Lung (tissue), 12 donors: ENCODE measurements around the gene CD82. TPM values are rescaled to one million over a fixed set of nuclear protein-coding genes. Genes with fewer than 3 reads are reported as not detected.
A peak's percentile ranks its signal among the peaks of the same experiment; 100 is the strongest.

Experiments used
- ATAC-seq: fragments of 200-7000 bp; cut with Tn5 transposase; one replicate; pipeline ENCODE4 v1.9.1; 2020; ENCODE audit warnings: moderate number of reproducible peaks; ENCODE audit not compliant: insufficient read depth, low FRiP score
- DNase-seq, 3 donors: peaks; one replicate each; pipeline ENCODE4 v3.0.0-alpha.2; 2013 to 2017
- H3K27ac ChIP-seq, 2 donors: one replicate each; pipeline ENCODE4 v1.5.1; 2013; ENCODE audit warnings: mild to moderate bottlenecking in 2 of 2, moderate library complexity in 2 of 2, control low read depth in 1 of 2, inconsistent platforms in 1 of 2, low read depth in 1 of 2, low read length in 1 of 2
- H3K27me3 ChIP-seq, 3 donors: one replicate each; pipeline ENCODE4 v1.5.1; 2013; ENCODE audit warnings: low read length in 2 of 3; ENCODE audit not compliant: control insufficient read depth in 3 of 3, insufficient read depth in 3 of 3
- H3K36me3 ChIP-seq, 4 donors: one replicate each; pipeline ENCODE4 v1.5.1; 2013; ENCODE audit warnings: low read length in 4 of 4, mild to moderate bottlenecking in 1 of 4, moderate library complexity in 1 of 4; ENCODE audit not compliant: control insufficient read depth in 4 of 4, insufficient read depth in 4 of 4
- H3K4me1 ChIP-seq, 5 donors: one replicate each; pipeline ENCODE4 v1.5.1; 2013; ENCODE audit warnings: low read length in 5 of 5, mild to moderate bottlenecking in 2 of 5, moderate library complexity in 1 of 5; ENCODE audit not compliant: control insufficient read depth in 5 of 5, insufficient read depth in 5 of 5
- H3K4me3 ChIP-seq: one replicate; pipeline ENCODE4 v1.5.1; 2013; ENCODE audit warnings: mild to moderate bottlenecking, control low read depth, moderate library complexity
- H3K9ac ChIP-seq, 2 donors: one replicate each; pipeline ENCODE4 v1.5.1; 2013; ENCODE audit warnings: low read length in 2 of 2, control low read depth in 1 of 2; ENCODE audit not compliant: insufficient read depth in 1 of 2
- H3K9me3 ChIP-seq, 4 donors: one replicate each; pipeline ENCODE4 v1.5.1; 2013; ENCODE audit warnings: low read length in 3 of 4, mild to moderate bottlenecking in 1 of 4, moderate library complexity in 1 of 4; ENCODE audit not compliant: control insufficient read depth in 4 of 4, insufficient read depth in 3 of 4
- CTCF ChIP-seq: IDR thresholded peaks from 2 replicates; pipeline ENCODE4 v1.5.1; 2012; ENCODE audit warnings: mild to moderate bottlenecking; ENCODE audit errors: control extremely low read depth, extremely low read depth
- WGBS, 2 donors: extraction: QIAGEN DNeasy Blood & Tissue Kit; methylation state at CpG; one replicate each; pipeline ENCODE4 v1.1.7; 2013; 5-methylcytosine and 5-hydroxymethylcytosine counted together
- polyA plus RNA-seq, 2 donors: library from polyadenylated mRNA; stranded (reverse); fragments of 200-250 nt; gene quantifications; one replicate each; pipeline ENCODE4 v1.2.1, GENCODE V29; 2013
- total RNA-seq, 2 donors: library from RNA; depleted of rRNA in 1 of 2; stranded (reverse); fragments of >200 nt in 1 of 2; gene quantifications; one replicate each; pipeline ENCODE4 v1.2.1, GENCODE V29; 2014 to 2021
- donor health status: control.
- donor health status: control.
- donor health status: Bipolar disorder and iron deficiency.
- donor health status: healthy.
- donor health status: DM: yes; HTN: yes; CAD: no.

CD82 gene
- total and polyA plus RNA-seq, 4 donors = 63.3 to 237 (median 190) TPM

GRCh38 chr11:44564166-44564565 is 1.3 kb upstream of the CD82 start:
- TF ChIP-seq CTCF = no peak
- ATAC-seq = no peak
- H3K4me3 ChIP-seq = no peak overlapping the region

GRCh38 chr11:44564670-44565210 is 723 bp upstream of the CD82 start:
- ATAC-seq = peak; percentile 4
- no peak for TF ChIP-seq CTCF
- peak in 2 of 3 donors; percentile 91 to 94 for DNase-seq
- H3K36me3 ChIP-seq = no peaks in the 10 kb centered on the region
- peak overlapping the region; percentile 33 to 80 for H3K9ac ChIP-seq
- H3K27ac ChIP-seq = peak overlapping the region; percentile 90 to 98
- peaks cover 14 to 59% (median 31%) of the 10 kb centered on the region in 5 donors for H3K4me1 ChIP-seq
- no peak overlapping the region for H3K4me3 ChIP-seq
- no peaks in the 10 kb centered on the region for H3K27me3 ChIP-seq
- WGBS, 2 donors = 2 to 3% methylated on average over 21 to 22 of the region's 22 CpGs
- no peaks in the 10 kb centered on the region for H3K9me3 ChIP-seq

More at GRCh38 chr11:44564166-44564565, 1.3 kb upstream of the CD82 start:
- peak in 2 of 3 donors; percentile 51 to 79 for DNase-seq
- 50 to 74% methylated on average over 7 of the region's 7 CpGs for WGBS, 2 donors
- Histone ChIP-seq H3K27me3 (no peaks in the 10 kb centered on the region), H3K27ac (peak overlapping the region; percentile 90 to 98), H3K9ac (peak overlapping the region; percentile 33 to 80), H3K9me3 (no peaks in the 10 kb centered on the region), H3K4me1 (peaks cover 11 to 54% (median 29%) of the 10 kb centered on the region in 5 donors), H3K36me3 (no peaks in the 10 kb centered on the region)

GRCh38 chr11:44565953-44566949 is 788 bp downstream of the CD82 start:
- DNase-seq = no peak
- Histone ChIP-seq H3K9ac (peak overlapping the region; percentile 57 to 70), H3K27me3 (no peaks in the 10 kb centered on the region), H3K4me3 (peak overlapping the region; percentile 81), H3K4me1 (peaks cover 16 to 59% (median 36%) of the 10 kb centered on the region in 5 donors), H3K9me3 (no peaks in the 10 kb centered on the region), H3K27ac (peak overlapping the region; percentile 26 to 90), H3K36me3 (no peaks in the 10 kb centered on the region)
- WGBS, 2 donors = 15 to 25% methylated on average over 17 of the region's 17 CpGs
- no peak for TF ChIP-seq CTCF
- no peak for ATAC-seq
